GM18498 (cell line): ENCODE data around the gene HTR1D.
"Not testable (repeated sequence)": the region's sequence is repeated elsewhere in the genome, so short reads cannot be mapped to it uniquely, and the experiment has no call there.

Experiments used
- ATAC-seq: cut with Tn5 transposase; IDR thresholded peaks from one replicate; pipeline ENCODE4 v1.9.1; 2021; ENCODE audit warnings: mild to moderate bottlenecking, moderate library complexity; ENCODE audit not compliant: unreplicated experiment

HTR1D gene, protein sequence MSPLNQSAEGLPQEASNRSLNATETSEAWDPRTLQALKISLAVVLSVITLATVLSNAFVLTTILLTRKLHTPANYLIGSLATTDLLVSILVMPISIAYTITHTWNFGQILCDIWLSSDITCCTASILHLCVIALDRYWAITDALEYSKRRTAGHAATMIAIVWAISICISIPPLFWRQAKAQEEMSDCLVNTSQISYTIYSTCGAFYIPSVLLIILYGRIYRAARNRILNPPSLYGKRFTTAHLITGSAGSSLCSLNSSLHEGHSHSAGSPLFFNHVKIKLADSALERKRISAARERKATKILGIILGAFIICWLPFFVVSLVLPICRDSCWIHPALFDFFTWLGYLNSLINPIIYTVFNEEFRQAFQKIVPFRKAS

DNA sequence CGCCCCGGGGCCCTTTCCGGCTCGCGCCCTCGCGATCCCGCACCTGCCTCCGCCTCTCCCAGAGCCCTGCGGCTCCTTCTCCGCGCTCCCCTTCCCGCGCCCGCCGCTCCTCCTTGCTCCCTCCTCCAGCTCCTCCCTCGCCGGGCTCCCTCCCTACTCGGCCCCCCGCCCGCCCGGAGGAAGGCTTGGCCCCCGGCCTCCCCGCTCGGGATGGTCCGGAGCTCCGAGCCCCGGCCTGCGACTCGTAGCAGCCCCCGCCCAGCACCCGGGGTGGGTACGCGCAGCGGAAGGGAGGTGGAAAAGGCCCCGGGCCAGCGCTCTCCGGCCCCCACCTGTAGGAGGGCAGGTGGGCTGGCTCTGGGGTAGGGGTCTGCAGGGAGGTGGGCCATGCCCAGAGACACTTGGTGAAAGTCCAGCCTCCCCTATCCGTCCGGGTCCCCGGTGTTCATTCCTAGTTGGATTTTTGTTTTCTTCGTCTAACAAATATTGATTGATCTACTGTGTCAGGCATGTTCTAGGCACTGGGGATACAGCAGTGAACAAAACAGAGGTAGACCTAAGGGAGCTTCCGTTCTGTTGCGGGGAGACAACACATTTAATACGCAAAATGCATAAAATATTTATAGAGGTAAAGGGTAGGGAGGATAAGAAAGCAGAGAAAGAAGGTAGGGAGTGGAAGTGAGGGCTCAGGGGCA, at the start of gene HTR1D:
Gene HTR1D, minus strand, starts transcription at position 82 of the 695 bp plus-strand sequence. CDS start 23,283 bp downstream, outside the sequence.
- no peak for ATAC-seq

DNA sequence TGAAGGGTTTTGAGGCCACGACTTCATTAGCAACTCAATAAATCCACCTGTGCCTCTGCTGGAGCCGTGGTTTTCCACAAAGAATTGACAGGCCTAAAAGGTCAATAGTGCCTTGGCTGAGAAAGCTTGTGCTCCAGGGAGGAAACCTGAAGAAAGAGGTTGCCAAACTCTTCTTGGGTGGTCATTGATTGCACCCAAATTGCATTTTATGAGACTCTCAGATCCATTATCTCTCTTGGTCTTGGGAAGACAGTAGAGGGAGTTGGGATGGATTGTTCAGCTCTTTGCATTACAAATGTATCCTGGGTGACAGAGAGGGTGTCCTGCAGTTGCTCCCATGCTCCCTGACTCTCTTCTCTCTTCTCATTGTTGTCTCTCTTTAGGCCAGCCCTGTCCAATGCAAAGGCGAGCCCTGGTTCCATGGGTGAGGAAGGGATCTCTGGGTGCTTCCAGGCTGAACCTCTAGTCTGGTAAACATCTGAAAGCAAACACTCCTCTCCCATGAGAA, 46.1 kb upstream of the HTR1D start:
- no peak for ATAC-seq

DNA sequence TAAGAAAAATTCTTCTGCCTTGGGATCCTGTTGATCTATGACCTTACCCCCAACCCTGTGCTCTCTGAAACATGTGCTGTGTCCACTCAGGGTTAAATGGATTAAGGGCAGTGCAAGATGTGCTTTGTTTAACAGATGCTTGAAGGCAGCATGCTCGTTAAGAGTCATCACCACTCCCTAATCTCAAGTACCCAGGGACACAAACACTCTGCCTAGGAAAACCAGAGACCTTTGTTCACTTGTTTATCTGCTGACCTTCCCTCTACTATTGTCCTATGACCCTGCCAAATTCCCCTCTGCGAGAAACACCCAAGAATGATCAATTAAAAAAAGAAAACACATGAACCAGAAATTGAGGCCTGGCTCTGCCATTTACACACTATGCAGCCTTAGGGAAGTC, 40.8 kb upstream of the HTR1D start:
- not testable (repeated sequence) for ATAC-seq

DNA sequence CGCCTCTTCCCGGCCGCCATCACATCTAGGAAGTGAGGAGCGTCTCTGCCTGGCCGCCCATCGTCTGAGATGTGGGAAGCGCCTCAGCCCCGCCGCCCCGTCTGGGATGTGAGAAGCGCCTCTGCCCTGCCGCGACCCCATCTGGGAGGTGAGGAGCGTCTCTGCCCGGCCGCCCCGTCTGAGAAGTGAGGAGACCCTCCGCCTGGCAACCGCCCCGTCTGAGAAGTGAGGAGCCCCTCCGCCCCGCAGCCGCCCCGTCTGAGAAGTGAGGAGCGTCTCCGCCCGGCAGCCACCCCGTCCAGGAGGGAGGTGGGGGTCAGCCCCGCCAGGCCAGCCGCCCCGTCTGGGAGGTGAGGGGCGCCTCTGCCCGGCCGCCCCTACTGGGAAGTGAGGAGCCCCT, 40.1 kb upstream of the HTR1D start:
- ATAC-seq = not testable (repeated sequence)

DNA sequence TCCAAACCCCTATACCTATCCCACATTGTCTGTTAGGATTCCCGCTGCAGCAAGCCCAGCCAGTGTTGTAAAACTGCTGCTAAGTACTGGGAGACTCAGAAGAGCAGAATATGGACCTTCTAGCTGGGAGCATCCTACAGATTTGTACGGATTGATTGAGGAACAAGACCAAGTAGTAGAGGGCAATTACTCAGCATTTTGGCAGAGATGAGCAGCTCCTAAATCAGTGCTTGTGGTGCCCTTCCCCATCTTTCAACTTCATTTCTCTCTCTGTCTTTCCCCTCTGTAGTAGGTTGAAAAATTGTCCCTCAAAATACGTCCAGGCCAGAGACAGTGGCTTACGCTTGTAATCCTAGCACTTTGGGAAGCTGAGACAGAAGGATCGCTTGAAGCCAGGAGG, 37.3 kb upstream of the HTR1D start:
- no peak for ATAC-seq

DNA sequence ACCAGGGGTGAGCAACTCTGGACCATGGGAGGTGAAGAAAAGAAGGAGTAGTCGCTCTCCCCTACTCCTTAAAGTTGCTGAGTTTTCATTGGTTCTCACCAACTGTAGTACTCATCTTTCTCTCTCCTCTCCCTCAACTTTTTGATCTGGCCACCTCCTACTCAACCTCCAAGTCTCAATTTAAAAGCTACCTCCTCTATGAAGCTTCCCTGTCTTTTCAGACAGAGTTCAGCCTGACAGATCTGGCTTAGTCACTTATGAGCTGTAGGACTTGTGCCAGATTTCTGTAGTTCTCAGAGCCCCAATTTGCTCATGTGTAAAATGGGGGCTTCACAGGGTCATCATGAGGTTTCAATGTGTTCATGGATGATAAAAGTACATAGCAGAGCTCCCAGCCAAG, 34.5 kb upstream of the HTR1D start:
- ATAC-seq = no peak

DNA sequence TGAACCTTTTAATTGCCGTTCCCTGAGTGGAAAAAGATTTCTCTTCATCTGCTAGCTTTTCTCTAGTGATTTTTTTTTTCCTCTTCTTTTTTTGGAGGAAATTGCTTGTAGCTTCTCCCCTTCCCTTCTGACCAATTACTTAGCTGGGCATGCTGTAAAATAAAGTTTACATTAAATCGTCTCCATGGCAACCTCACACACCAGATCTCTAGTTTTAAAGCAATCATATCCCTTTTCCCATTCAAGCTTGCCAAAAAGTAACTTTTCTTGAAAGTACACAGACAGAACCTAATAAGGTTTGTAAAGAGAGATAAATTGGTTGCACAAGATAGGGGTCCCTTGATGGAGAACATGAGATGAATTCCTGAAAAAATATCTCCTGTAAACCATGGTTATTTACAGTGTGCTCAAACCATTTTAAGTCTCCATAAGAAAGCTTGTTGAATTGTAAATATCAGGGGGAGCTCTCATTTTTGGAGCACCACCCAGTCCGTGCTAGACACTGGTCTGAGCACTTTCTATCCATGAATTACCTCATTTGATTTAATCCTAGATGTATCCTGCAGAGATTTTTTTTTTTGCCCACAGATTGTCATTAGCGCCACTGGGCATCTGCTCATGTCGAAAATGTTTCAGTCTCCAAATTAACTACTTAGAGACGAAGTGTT, 32.6 kb upstream of the HTR1D start:
- ATAC-seq = no peak

DNA sequence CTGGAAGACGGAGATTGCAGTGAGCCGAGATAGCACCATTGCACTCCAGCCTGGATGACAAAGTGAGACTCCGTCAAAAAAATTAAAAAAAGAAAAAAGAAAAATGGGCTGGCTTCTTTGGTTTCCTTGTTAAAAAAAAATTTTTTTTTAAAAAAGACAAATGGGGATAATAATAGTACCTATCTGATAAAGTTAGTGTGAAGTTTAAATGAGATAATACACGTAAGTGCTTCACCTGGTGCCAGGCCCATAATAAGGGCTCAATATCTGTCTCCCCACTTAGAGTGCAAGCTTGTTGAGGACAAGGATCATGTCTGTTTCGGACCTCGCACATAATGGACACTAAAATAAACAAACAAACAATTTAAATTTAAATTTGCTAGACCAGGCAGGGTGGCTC, 30.0 kb upstream of the HTR1D start:
- no peak for ATAC-seq

DNA sequence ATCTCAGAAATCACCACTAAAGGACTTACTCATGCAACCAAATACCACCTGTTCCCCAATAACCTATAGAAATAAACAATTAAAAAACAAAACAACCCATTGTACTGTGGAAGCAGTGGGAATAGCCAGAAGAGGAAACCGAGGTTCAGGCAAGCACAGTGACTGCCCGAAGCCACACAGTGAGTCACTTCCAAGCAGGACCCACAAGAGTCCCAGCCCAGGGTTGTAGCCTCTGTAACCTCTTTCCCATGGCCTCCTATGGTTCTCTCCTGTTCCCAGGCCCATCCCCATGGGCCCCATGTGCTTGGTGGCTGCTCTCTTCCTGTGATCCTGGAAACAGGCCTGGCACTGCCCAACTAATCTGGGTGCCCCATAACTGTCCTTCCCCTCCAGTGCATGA, 29.0 kb upstream of the HTR1D start:
- no peak for ATAC-seq

DNA sequence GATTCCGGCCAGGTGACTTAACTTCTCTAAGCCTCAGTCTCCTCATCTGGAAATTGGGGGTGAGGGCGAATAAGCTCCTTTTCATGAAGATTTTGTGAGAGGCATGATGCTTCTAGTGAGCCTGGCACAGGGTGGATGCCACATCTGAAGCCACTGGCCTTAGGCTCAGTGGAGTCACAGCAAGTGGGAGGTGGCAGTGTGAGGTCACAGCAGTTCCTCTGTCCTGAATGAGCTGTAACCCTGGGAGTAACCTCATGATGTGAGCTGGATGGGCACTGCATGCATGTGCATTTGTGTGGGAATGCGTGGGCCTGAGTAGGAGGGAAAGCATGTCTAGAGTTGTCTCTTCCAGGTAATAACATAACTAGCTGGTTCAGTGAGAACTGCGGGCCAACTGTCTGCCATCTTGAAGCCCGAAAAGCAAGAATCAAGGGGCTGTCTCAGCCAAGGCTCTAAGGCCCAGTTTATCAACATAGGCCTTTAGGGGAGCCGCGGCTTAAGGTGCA, 27.0 kb upstream of the HTR1D start:
- ATAC-seq = no peak

DNA sequence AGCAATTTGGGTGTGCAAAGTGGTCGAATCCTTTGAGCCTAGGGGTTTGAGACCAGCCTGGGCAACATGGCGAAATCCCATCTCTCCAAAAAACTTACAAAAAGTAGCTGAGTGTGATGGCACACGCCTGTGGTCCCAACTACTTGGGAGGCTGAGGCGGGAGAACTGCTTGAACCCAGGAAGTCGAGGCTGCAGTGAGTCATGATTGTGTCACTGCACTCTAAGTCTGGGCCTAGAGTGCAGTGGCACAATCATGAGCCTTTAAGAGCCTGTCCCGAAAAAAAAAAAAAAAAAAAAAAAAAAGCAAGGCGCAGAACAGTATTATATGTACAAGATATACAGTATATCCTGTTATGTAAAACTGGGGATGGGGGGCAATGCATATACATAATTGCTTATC, 25.1 kb upstream of the HTR1D start:
- ATAC-seq = no peak

DNA sequence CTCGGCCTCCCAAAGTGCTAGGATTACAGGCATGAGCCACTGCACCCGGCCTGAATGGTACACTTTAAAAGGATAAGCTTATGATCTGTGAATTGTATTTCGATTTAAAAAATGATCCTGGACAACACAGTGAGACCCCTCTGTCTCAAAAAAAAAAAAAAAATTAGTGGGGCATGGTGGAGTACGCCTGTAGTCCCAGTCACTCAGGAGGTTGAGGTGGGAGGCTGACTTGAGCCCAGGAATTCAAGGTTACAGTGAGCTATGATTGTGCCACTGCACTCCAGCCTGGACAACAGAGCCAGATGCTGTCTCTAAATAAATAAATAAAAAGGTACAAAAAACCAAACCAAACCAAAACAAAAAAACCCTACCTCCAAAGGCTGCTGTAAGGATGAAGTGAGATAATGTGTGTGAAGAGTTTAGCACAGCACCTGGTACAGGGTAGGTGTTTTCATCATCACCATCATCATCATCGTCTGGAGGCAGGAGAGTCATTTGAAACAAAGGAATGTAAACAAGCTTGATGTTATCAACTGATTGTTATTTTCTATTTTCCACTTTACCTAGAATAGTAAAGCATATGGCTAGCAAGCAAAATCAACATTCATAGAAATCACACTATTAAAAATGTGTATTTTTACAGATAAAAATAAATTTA, 22.5 kb upstream of the HTR1D start:
- ATAC-seq = no peak

DNA sequence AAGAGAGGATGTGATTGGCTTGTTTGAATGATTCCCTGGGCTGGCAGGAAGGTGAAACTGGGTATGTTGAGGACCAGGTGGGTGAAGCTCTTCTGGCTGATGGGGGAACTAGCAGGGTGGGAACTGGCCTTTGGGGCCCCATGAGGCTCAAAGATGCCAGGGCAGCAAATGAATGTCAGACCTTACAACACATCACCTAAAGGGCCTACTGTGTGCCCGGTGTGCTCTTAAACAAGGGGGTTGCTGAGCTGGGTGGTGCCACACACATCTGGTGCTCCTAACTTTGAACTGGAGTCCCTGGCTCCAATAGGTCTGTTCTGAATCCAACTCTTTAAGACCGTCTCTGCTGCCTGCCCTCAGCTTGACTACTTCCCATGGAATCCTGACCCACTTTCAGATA, 21.3 kb upstream of the HTR1D start:
- ATAC-seq = no peak

DNA sequence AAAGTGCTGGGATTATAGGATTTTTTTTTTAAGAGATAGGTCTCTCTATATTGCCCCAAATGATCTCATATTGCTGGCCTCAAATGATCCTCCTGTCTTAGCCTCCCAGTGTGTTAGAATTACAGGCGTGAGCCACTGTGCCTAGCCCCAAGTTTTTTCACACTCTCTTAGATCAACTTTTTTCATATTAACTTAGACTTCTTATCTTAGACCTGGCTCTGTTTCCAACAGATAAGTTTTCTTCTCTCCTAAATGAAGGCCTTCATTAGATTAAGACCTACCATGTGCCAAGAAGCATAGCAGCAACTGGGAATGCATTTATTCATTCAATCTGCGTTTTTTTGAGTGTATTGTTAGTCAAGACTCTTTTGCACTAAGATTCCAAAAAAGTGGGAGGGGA, 20.2 kb upstream of the HTR1D start:
- ATAC-seq = no peak

DNA sequence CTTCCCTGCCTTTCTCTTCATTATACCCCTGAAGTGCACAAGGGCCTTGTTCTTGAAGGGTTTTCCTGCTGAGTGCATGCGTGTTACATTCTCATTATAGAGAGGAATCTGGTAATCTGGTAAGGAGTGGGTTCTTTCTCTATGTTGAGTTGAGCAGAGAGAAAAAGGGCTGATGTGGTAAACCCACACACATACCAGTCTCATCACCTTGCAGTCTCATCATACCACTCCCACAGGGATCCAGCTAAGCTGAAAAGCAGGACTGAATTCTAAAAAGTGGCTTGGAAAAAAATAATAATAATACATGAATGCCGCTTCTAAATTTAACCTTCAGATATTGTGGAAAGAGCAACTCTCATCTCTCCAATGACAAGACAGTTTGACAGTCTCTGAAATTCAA, 10.5 kb upstream of the HTR1D start:
- ATAC-seq = no peak

DNA sequence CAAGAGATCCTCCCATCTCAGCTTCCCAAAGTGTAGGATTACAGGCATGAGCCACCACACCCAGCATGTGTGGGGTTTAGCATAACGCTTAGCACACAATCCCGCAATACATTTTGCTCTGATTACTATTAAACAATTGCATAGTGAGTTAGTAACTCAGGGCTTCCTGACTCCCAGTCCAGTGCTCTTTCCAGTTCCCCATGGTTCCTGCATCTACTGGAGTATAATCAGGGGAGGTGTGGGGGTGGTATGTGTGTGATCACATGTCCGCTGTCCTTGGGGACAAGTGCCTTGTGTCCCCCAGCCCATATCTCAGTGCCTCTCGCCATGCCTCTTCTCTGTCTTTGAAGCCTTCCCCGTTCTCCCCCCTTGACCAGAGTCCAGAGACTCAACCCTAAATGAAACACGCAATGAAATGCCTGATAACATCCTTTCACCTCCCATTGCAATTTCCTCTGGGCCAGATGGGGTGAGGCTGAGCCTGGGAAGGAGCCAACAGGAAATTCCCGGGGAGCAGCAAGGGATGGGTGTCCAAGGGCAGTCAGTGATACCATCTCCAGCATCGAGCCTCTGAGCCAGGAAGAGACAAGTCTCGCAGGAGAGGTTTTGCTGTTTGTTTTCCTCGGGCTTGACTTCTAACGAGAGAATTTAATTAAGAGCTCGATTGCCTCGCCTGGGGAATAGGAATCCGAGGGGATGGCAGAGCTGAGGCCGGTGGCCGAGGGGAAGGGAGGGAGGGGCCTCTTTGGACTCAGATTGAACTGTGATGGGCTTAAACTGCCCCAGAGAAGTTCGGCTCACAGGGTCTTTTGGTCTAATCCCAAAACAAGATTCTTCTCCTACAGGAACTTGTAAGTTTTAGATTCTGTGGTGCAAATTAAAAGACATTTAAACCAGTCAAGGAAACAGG, 7.7 kb upstream of the HTR1D start:
- ATAC-seq = no peak

DNA sequence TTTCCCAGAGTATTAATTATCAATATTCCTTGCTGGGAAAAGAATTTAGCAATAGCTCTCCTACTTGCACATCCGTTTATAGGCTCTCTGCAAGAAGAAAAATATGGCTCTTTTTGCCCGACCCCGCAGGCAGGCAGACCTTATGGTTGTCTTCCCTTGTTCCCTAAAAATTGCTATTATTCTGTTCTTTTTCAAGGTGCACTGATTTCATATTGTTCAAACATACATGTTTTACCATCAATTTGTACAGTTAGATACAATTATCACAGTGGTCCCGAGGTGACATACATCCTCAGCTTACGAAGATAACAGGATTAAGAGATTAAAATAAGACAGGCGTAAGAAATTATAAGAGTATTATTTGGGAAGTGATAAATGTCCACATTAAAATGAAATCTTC, 6.7 kb upstream of the HTR1D start:
- ATAC-seq = not testable (repeated sequence)

DNA sequence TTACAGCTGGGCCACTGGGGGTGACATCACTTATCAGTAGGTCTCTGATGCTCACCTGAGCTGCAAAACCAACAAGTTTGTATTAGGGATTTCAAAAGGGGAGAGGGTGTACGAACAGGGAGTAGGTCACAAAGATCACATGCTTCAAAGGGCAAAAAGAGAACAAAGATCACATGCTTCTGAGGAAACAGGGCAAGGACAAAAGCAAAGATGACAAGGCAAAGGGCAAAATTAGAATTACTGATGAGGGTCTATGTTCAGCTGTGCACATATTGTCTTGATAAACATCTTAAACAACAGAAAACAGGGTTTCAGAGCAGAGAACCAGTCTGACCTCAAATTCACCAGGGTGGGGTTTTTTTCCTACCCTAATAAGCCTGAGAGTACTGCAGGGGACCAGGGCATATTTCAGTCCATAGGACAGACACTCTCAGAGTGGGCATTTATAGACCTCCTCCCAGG, 6.2 kb upstream of the HTR1D start:
- ATAC-seq = not testable (repeated sequence)

DNA sequence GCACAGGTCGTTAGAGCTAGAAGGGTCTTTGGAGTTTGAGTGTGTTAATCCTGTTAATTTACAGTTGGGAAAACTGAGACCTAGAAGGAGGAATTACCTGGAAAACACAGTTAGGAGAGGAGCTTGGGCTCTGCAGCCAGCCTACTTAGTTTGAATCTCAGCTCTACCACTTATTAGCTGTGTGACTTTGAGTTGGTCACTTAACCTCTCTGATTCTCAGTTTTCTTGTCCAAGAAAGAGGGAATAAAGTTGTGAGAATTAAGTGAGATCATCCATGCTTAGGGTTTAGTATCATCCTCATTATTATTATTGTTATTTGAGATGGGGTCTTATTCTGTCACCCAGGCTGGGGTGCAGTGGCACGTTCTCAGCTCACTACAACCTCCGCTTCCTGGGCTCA, 5.4 kb upstream of the HTR1D start:
- no peak for ATAC-seq

DNA sequence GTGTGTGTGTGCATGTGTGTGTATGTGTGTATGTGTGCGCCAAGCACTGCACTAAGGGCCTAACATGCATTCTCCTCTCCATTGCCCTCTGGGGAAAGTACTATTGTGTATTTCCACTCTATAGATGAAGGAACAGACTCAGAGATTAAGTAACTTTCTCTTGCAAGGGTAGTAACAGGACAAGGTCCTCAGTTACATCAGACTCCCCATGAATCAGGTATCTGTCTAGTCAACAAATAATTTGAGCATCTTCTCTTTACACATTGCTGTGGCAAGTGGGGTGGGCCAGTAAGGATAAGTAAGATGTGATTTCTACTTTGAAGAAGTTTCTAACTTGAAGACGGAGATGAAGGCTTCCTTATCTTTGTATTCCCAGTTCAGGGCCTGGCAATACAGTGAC, 5.0 kb upstream of the HTR1D start:
- no peak for ATAC-seq
